IPS DF 19.7 (cell line): ENCODE results near the gene ERP44.
"Not testable (repeated sequence)": the region's sequence is repeated elsewhere in the genome, so short reads cannot be mapped to it uniquely, and the experiment has no call there.

ENCODE experiments used
- DNase-seq: peaks from one replicate; pipeline ENCODE4 v3.0.0-alpha.2; 2013; ENCODE audit warnings: low read depth, low spot score

Gene ERP44

GRCh38 chr9:100067990-100068389, 30.8 kb downstream of the ERP44 start:
- not testable (repeated sequence) for DNase-seq

- DNase-seq, result no peak
Measured at GRCh38 chr9:100066539-100066938, 32.3 kb downstream of the ERP44 start.

- no peak for DNase-seq
Measured at GRCh38 chr9:100064872-100065581, 33.8 kb downstream of the ERP44 start.

- no peak for DNase-seq
Measured at GRCh38 chr9:100063185-100063584, 35.6 kb downstream of the ERP44 start.

- DNase-seq, result not testable (repeated sequence)
Measured at GRCh38 chr9:100062683-100063082, 36.1 kb downstream of the ERP44 start.

GRCh38 chr9:100058699-100059579, 39.9 kb downstream of the ERP44 start:
- no peak for DNase-seq

- no peak for DNase-seq
Measured at GRCh38 chr9:100057624-100058023, 41.2 kb downstream of the ERP44 start.

- no peak for DNase-seq
Measured at GRCh38 chr9:100056561-100056960, 42.2 kb downstream of the ERP44 start.

- DNase-seq, result no peak
Measured at GRCh38 chr9:100052375-100052774, 46.4 kb downstream of the ERP44 start.

- DNase-seq, result no peak
Measured at GRCh38 chr9:100049551-100049950, 49.2 kb downstream of the ERP44 start.

GRCh38 chr9:100038472-100038871, 60.3 kb downstream of the ERP44 start:
- DNase-seq, result no peak

GRCh38 chr9:100033877-100034551, 64.8 kb downstream of the ERP44 start:
- DNase-seq, result no peak

GRCh38 chr9:100030548-100030947, 68.3 kb downstream of the ERP44 start:
- no peak for DNase-seq

GRCh38 chr9:100029251-100029650, 69.5 kb downstream of the ERP44 start:
- DNase-seq, result no peak

GRCh38 chr9:100028201-100028784, 70.5 kb downstream of the ERP44 start:
- DNase-seq, result peak; percentile 12

- no peak for DNase-seq
Measured at GRCh38 chr9:100027543-100027942, 71.3 kb downstream of the ERP44 start.

GRCh38 chr9:100021931-100022330, 76.9 kb downstream of the ERP44 start:
- no peak for DNase-seq

GRCh38 chr9:100020121-100020795, 78.5 kb downstream of the ERP44 start:
- no peak for DNase-seq

GRCh38 chr9:100019541-100019940, 79.3 kb downstream of the ERP44 start:
- DNase-seq, result no peak

- no peak for DNase-seq
Measured at GRCh38 chr9:100014846-100015245, 84.0 kb downstream of the ERP44 start.

GRCh38 chr9:100013573-100013972, 85.2 kb downstream of the ERP44 start:
- no peak for DNase-seq
